Loucy (cell line): Measurements from ENCODE around the gene ZNF692.
"Not testable (repeated sequence)": the region's sequence is repeated elsewhere in the genome, so short reads cannot be mapped to it uniquely, and the experiment has no call there.

Experiments
- CTCF ChIP-seq: fragments of 200-600 bp; sonication (generic); conservative IDR thresholded peaks from 2 replicates; pipeline ENCODE4 v1.5.1; 2014; ENCODE audit warnings: mild to moderate bottlenecking, antibody characterized with exemption, low read length
- EZH2phosphoT487 ChIP-seq: fragments of 200-600 bp; IDR thresholded peaks from 2 replicates; pipeline ENCODE4 v1.6.1; 2018; ENCODE audit warnings: antibody characterized with exemption, mild to moderate bottlenecking, moderate library complexity, borderline replicate concordance

- TF ChIP-seq CTCF, EZH2phosphoT487: not testable (repeated sequence)
These were observed 23.5 kb upstream of the ZNF692 start for GRCh38 chr1:248882427-248882826.
